Stimulated activated CD8-positive, alpha-beta memory T cell treated with anti-CD3 and anti-CD28 coated beads, Interleukin-15, amount 100 ng/mL, for 48 hours (primary cell): Measurements from ENCODE around the gene AUTS2.
"Not testable (repeated sequence)": the region's sequence is repeated elsewhere in the genome, so short reads cannot be mapped to it uniquely, and the experiment has no call there.

ENCODE experiments used
- DNase-seq, 2 donors: peaks; one replicate each; pipeline ENCODE4 v3.0.0-alpha.2; 2020; ENCODE audit warnings: low read depth in 2 of 2

AUTS2 gene

GRCh38 chr7:70241536-70242175 lies 643.4 kb downstream of the AUTS2 start:
- no peak for DNase-seq

DNA sequence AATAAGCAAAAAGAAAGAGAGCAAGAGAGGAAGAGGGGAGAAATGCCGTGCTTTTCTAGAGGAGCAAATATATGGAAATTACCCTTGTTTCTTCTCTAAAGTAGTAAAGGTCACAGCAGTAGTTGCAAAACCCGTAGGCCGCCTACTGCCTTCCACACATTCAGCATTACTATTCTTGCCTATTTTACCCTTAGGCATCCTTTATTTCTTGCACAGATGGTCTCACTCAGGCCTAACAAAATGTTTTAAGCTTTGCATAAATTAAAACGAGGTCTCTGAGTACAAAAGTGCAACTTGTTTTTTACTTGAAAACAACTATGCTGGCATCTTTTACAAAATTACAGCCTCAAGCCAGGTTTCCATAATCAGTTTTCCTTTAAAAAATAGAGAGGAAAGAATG lies 644.6 kb downstream of the AUTS2 start:
- no peak for DNase-seq

DNA sequence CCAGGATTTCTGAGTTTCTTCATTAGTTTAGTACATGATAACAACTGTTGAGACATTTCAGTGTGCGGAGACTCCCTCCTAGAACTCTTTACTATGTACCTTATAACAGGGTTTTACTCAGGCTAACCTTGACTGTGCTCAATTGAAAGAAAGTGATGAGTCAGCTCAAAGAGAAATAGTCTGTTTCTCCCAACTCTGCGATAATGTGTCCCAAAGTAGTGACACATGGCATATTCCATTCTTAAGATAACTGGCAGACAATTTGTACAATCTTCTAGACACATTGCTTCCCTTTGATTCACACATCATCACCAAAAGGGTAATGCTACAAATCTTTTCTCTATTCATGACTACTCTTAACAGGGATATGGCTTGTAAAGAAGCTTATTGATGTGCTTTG lies 645.2 kb downstream of the AUTS2 start:
- DNase-seq: no peak

DNA sequence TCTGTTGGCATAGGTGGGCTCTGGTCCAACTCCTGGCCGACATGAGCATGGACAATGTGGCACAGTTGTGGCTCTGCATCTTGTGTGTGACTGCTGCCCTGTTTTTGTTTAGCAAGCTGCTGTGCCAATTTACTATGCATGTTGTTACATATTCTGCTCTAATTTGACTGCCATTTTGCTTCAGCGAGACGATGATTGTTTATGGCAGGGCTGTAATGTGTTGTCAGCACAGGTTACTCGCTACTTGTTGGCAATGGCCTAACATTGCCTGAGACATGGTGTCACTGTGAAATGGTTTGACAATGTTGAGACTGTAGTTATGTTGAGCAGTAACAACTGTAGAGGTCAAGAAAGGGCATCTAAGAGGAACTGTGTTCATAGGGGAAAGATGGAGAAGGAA lies 659.6 kb downstream of the AUTS2 start:
- DNase-seq: no peak

DNA sequence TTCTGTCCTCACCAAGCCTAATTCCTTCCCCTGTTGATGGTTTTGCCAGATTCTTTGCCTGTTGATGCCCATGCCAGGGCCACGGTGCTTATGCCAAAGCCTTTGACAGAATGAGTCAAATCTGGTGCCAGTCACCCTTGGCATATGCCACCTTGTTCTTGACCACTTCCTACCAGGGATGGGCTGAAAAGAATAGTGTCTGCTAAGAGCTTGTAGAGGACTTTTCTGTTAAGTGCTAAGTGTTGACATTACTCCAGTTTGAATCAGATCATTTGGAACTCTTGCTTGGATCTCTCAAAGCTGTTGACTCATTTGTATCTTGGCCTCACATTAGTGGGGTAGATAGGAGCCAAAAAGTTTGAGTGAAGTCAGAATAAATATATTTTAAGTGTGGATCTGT lies 661.2 kb downstream of the AUTS2 start:
- DNase-seq: no peak

- no peak for DNase-seq
Observed at GRCh38 chr7:70263471-70264255, 665.4 kb downstream of the AUTS2 start.

GRCh38 chr7:70266186-70266585 lies 667.9 kb downstream of the AUTS2 start:
- DNase-seq: no peak

DNA sequence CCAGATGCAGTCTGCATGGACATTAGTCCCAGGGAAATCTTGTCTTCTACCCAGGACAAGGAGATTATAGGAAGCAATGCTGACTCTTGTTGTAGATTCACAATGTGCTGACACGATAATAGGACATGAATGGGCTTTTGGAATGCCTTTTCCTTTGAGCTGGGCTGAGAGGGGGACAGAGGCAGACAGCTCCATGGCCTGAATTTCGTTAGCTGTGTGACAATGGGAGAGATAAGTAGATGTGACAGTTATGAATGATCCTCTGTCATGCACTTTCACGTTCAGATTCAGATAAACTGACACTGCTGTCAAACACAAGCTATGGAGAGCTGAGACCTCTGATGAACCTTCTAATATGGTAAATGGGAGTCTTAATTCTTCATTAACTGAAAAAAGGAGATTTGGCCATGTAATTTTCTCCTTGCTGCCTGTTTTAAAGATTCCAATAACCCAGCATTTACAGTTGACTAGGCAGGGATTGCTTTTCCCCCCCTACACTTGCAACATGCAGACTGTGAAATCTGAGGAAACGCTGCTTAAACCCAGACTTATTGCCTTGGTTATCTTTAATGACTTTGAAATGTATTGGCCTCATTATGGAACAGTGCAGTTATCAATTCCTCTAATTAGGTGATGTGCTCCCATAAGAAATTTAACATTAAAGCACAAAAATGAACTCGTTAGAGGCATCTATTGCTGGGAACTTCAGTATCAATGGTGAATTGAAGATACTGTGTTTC lies 669.3 kb downstream of the AUTS2 start:
- no peak for DNase-seq

- no peak for DNase-seq
Observed at GRCh38 chr7:70268179-70268578, 669.9 kb downstream of the AUTS2 start.

DNA sequence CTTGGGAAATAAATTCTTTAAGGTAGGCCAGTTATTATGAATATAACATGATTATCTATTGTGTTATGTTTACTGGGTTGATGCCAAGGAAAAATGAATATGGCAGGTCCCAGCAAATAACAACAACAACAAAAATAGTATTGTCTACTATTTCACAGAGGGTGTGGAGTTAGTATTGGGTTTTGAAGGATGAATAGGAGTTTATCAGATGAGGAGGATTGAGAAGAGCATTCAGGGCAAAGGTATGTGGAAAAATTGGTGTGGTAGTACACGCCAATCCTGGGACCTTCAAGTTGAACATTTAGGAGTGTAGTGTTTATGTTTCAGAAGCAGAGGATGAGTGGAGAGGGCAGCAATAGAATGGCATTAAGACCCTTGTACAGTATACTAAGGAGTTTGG lies 671.9 kb downstream of the AUTS2 start:
- DNase-seq: no peak

GRCh38 chr7:70271617-70272081 lies 673.4 kb downstream of the AUTS2 start:
- no peak for DNase-seq

GRCh38 chr7:70275570-70275969 lies 677.3 kb downstream of the AUTS2 start:
- not testable (repeated sequence) for DNase-seq

DNA sequence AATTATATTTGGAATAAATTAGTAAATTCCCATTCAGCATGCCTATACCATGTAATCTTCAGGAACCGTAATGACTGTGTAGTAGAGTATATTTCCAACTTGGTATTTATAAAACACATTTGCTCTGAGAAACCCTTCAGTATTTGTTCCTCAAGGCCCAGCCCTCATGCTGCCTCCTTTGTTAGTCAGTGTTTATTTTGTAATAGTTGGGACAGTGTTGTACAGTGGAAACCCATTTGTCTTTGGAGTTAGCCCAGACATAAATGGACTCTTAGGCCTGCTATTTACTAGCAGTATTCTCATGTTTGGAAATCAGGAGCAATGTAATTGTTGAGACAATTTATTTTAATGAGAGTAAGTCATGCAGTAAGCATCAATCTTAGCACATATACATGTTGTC lies 686.9 kb downstream of the AUTS2 start:
- DNase-seq: no peak

DNA sequence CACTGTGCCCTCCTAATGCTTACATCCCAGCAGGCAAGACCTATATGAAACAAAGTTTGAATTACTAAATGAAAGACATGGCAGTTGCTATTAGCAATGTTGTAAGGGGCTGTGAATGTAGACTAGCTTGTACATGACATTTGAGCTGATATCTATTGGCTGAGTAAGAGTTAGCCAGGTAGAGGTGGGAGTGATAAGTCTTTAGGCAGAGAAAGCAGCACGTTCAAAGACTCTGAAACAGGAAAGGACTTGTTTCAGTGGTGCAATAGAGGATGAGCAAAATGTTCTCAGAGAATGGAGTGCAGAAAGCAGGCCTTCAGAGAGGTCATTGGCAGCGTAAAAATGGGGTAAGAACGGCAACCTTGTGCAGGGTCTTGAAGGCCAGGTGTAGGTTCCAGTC lies 687.6 kb downstream of the AUTS2 start:
- DNase-seq: no peak

DNA sequence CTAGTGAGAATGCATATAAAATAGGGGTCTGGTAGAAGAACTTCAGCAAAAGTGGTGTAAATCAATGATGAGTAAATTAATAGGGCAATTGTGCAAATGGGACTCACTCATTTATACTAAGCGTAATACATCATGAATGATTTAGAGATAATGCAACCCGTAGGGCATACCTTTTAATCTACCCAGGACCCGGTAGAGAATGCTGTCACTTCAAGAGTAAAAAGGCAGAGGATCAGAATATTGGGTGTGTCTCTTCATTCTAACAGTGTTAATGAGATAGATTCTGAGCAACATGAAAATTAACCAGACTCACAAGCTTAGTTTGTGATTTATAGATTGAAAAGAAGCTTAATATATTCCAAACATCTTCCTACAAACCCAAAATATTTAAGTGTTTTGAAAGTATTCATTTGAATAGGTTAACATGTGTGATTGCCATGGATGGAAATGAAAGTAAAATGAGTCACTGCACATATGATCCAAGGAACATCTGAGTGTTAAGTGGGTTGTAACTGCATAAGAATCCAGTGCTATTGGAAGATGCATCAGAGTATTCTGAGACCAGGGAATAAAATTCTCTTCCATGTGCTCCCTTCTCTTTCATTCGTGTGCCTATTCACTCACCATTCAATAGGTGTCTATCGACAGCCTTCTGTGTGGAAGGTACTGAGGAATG lies 690.6 kb downstream of the AUTS2 start:
- no peak for DNase-seq

DNA sequence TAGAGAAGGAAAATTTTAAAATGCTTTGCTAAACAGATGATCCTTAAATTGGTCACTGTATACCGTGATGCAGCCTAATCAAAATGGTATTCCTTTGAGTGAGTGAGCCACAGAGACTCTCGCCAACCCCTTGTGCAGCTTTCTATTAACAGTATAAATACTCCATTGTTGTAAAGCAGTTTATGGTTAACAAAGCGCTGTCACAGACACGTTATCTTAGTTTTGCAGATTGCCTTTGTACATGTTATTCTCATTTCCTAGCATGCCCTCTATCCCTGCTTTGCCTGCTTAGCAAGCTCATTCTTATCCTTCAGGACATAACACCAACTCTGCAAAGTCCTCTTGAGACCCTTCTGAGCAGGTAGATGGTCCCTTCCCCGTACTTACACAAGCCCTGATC lies 694.4 kb downstream of the AUTS2 start:
- DNase-seq: no peak

- no peak for DNase-seq
Observed at GRCh38 chr7:70294211-70294911, 696.1 kb downstream of the AUTS2 start.

DNA sequence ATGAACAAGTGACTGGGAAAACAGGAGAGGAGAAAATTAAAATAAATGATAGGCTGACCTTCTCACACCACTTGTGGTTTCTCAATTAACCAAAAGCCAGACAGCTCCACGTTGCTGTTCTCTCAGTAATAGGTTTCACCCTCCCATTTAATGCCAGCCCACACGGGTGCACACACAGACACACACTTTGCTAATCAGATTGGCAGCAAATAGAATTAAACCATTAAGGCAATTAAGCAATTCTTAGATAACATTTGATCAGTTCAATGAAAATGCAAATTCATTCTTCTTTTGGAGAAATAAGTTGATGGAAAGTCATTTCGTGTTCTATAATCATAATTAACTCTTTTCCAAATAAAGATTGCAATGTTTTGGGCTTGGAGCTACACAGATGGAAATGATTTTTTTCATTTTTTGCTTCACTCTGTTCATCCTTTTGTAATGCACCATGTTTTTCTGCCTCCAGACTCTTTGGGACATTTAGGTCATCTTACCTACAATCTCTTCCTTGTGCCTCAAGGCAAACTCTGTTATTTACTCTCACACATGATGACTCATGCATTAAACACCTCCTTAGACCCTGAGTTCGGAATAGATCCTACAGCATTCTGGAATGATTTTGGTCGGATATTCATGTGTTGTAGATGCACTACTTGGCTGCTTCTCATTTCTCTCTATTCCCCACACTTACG lies 700.7 kb downstream of the AUTS2 start:
- no peak for DNase-seq

DNA sequence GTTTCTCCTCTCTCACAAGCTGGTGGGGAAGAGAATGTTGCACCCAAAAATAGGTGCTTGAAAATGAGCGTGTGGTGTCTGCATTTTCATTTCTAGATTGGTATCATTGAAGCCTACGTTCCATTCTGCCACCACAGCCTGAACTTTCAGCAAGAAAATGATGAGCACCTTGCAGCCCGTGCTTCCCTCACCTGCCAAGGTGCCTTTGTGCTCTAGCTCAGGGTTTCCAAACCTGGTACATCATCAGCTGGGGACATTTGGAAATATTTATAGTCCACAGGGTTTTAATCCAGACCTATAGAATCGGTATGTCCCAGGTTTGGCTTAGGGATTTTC lies 701.2 kb downstream of the AUTS2 start:
- DNase-seq: no peak

GRCh38 chr7:70301673-70302185 lies 703.5 kb downstream of the AUTS2 start:
- DNase-seq: no peak

- no peak for DNase-seq
Observed at GRCh38 chr7:70303309-70303708, 705.0 kb downstream of the AUTS2 start.
